ENCODE measurements around the gene ENOX1.

ENOX1 gene

GRCh38 chr13:43587376-43587775, 199.4 kb downstream of the ENOX1 start:
- DNase-seq = no peak

GRCh38 chr13:43584751-43585150, 202.0 kb downstream of the ENOX1 start:
- DNase-seq = no peak

- no peak for DNase-seq
Measured at GRCh38 chr13:43583321-43583720, 203.5 kb downstream of the ENOX1 start.

GRCh38 chr13:43580280-43580679, 206.5 kb downstream of the ENOX1 start:
- DNase-seq = no peak

- DNase-seq = no peak
Measured at GRCh38 chr13:43579321-43579720, 207.5 kb downstream of the ENOX1 start.

GRCh38 chr13:43574605-43575004, 212.2 kb downstream of the ENOX1 start:
- no peak for DNase-seq

GRCh38 chr13:43573802-43574514, 212.8 kb downstream of the ENOX1 start:
- no peak for DNase-seq

GRCh38 chr13:43573361-43573740, 213.4 kb downstream of the ENOX1 start:
- no peak for DNase-seq

GRCh38 chr13:43572656-43573360, 214.0 kb downstream of the ENOX1 start:
- DNase-seq = no peak

GRCh38 chr13:43569658-43570057, 217.1 kb downstream of the ENOX1 start:
- DNase-seq = no peak

- DNase-seq = no peak
Measured at GRCh38 chr13:43567608-43568007, 219.2 kb downstream of the ENOX1 start.

GRCh38 chr13:43564952-43565351, 221.8 kb downstream of the ENOX1 start:
- DNase-seq = no peak

- no peak for DNase-seq
Measured at GRCh38 chr13:43561081-43561480, 225.7 kb downstream of the ENOX1 start.

- DNase-seq = no peak
Measured at GRCh38 chr13:43558939-43559338, 227.8 kb downstream of the ENOX1 start.

GRCh38 chr13:43558326-43558725, 228.4 kb downstream of the ENOX1 start:
- no peak for DNase-seq

GRCh38 chr13:43555667-43556066, 231.1 kb downstream of the ENOX1 start:
- DNase-seq = no peak

GRCh38 chr13:43551897-43552456, 234.8 kb downstream of the ENOX1 start:
- DNase-seq = no peak

- DNase-seq = no peak
Measured at GRCh38 chr13:43546816-43547215, 240.0 kb downstream of the ENOX1 start.

GRCh38 chr13:43546251-43546650, 240.5 kb downstream of the ENOX1 start:
- no peak for DNase-seq

- DNase-seq = no peak
Measured at GRCh38 chr13:43545317-43545874, 241.4 kb downstream of the ENOX1 start.

GRCh38 chr13:43544631-43545030, 242.1 kb downstream of the ENOX1 start:
- no peak for DNase-seq

- DNase-seq = no peak
Measured at GRCh38 chr13:43544011-43544410, 242.8 kb downstream of the ENOX1 start.

GRCh38 chr13:43543331-43543730, 243.4 kb downstream of the ENOX1 start:
- no peak for DNase-seq

GRCh38 chr13:43537124-43537523, 249.6 kb downstream of the ENOX1 start:
- no peak for DNase-seq

Data from CD4-positive, alpha-beta T cell treated with Interleukin-12 subunit alpha and Interleukin-12 subunit beta, for 1 hour (primary cell).